ENCODE data around the gene UTS2R.

- no peak for TF ChIP-seq EP300 (conservative IDR thresholded peaks at IDR 0.05; ENCODE audit: poor library complexity, severe bottlenecking)
- TF ChIP-seq CTCF (IDR thresholded peaks at IDR 0.05; ENCODE audit: poor library complexity, severe bottlenecking) = no peak
Measured at GRCh38 chr17:82388223-82388921, 16.8 kb downstream of the UTS2R start.
